ENCODE measurements around the gene RXRA.
A peak's percentile ranks its signal among the peaks of the same experiment; 100 is the strongest.
"Not testable (repeated sequence)": the region's sequence is repeated elsewhere in the genome, so short reads cannot be mapped to it uniquely, and the experiment has no call there.

Gene RXRA

DNA sequence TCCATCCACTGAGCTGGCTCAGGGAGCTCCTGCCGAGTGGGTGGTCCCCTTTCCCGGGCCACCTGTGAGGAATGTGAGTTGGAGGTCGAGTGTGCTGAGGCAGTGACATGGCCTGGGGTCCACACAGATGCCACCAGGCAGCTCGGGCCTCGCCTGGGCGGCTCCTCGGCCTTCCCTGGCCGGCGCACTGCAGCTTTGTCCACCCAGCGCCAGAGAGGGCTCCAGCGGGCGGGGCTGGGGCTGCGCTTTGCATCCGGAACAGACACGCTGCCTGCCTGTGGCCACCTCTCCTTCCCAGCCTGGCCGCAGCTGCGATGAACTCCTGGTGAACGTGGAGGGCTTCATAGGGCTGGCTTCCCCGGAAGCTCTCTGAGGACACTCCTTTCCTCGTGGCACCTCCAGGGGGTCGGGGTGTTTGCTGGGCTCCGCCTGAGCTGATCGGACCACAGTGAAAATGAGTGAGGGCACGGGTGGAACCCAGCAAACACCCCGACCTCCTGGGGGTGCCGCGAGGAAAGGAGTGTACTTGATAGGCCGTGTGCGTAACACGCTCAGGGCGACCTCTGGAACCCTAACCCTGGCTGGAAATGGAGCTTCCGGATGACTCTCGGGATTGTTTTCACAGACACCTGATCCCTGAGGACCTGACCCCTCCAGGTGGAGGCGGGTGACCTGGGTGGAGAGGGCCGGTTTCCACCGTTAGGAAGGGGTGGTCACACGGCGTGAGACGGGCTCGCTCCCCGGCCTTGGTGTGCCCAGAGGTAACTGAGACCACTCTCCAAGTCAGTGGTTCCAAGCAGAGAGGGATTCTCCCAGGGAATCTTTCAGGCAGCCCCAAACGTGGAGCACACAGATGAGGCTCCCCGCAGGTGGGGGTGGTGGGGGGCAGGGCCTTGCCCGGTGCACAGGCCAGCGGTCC, 31.8 kb upstream of the RXRA start:
- no peak for DNase-seq

- DNase-seq: no peak
Measured at GRCh38 chr9:134295101-134295745, 31.0 kb upstream of the RXRA start.

GRCh38 chr9:134295746-134296250, 30.5 kb upstream of the RXRA start:
- DNase-seq: no peak

GRCh38 chr9:134296301-134297082, 29.8 kb upstream of the RXRA start:
- no peak for DNase-seq

GRCh38 chr9:134297083-134297410, 29.2 kb upstream of the RXRA start:
- no peak for DNase-seq

- DNase-seq: no peak
Measured at GRCh38 chr9:134297576-134297975, 28.7 kb upstream of the RXRA start.

DNA sequence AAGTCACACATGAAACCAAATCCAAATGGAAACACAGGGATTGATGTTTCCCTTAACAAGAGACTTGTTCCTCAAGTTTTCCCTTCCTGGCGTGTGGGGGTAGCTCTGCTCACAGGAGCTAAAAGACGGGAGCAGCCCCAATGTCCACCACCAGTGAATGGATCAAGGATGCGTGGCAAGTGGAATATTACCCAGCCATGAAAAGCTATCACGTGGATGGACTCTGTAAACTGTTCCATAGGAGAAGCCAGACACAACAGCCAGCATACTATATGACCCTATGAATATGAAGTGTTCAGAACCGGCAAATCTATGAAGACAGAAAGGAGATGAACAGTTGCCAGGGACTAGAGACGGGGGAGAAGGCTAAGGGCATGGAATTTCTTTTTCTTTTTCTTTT, 28.3 kb upstream of the RXRA start:
- no peak for DNase-seq

DNA sequence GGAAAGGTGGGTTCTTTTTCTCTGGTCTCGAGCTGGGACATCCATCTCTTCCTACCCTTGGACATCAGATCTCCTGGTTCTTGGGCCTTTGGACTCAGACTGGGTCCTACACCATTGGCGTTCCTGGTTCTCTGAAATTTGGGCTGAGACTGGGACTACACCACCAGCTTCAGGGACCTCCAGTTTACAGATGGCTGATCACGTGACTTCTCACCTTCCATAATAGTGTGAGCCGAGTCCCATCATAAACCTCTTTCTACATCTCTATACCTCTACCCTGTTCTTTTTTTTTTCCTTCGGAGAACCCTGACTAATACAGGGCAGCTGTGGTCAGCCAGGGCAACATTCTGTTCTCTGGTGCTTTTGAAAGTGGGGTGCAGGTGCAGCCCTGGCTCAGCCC, 27.2 kb upstream of the RXRA start:
- no peak for DNase-seq

DNA sequence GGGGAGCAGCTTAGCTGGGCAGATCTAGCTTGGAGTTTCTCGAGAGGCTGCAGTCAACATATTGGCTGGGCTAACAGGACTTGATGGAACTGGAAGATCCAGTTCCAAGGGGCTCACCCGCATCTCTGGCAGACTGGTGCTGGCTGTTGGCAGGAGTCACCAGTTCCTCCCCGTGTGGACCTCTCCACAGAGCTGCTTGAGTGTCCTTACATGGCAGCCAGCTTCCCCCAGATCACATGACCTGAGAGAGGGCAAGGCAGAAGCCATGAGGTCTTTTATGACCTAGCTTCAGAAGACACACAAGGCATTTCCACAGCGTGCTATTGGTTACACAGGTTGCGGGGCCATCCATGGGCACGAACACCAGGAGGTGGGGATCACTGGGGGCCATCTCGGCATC, 26.4 kb upstream of the RXRA start:
- DNase-seq: no peak

DNA sequence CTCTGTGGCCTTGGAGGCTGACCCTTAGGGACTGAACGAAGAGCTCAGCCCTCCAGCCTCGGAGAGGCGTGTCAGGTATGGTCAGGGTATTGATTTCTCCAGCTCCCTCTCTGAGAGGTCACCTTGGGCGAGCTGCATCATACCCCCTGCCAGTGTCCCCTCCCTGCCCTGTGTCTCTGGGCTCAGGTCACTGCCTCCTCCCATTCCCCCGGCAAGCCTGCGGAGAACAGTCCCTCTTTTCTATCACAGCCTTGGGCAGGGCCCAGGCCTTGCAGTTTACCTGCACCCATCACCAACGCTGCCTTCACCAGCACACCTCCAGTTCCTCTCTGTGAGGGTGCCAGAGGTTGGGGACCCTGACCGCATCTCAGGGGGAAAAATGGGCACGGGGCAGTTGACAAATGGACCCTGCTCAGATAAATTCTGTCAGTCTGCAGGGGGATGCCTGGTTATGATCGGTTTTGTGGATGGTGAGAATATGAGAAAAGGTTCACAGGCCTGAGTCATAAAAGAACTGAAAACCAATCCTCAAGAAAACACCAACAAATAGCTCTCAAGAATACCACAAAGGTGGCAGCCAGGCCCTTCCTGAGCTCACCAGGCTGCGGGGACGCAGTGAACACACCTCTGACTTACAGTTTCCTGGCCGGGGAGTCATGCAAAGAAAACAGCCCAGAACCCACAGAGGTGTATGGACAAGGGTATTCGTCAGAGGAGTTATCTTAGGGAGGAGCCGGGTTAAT, 24.7 kb upstream of the RXRA start:
- DNase-seq: peak in 1 of 2 experiments; percentile 32

- no peak for DNase-seq
Measured at GRCh38 chr9:134302130-134302817, 24.0 kb upstream of the RXRA start.

- no peak for DNase-seq
Measured at GRCh38 chr9:134303601-134304000, 22.7 kb upstream of the RXRA start.

GRCh38 chr9:134304261-134304660, 22.0 kb upstream of the RXRA start:
- DNase-seq: no peak

GRCh38 chr9:134304690-134305089, 21.6 kb upstream of the RXRA start:
- DNase-seq: no peak

- no peak for DNase-seq
Measured at GRCh38 chr9:134305533-134305932, 20.7 kb upstream of the RXRA start.

DNA sequence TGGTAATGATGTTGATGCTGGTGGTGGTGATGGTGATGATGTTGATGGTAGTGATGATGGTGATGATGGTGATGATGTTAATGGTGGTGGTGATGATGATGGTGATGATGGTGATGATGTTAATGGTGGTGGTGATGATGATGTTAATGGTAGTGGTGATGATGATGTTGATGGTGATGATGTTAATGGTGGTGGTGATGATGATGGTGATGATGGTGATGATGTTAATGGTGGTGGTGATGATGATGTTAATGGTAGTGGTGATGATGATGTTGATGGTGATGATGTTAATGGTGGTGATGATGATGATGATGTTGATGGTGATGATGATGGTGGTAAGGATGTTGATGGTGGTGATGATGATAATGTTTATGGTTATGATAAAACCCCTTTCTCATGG, 20.2 kb upstream of the RXRA start:
- not testable (repeated sequence) for DNase-seq

- no peak for DNase-seq
Measured at GRCh38 chr9:134306636-134307600, 19.3 kb upstream of the RXRA start.

- no peak for DNase-seq
Measured at GRCh38 chr9:134307674-134308638, 18.3 kb upstream of the RXRA start.

- DNase-seq: not testable (repeated sequence)
Measured at GRCh38 chr9:134308639-134309220, 17.5 kb upstream of the RXRA start.

Measured in stimulated activated CD4-positive, alpha-beta T cell treated with anti-CD3 and anti-CD28 coated beads, Interleukin-4, amount 100 ng/mL, for 4 hours (primary cell).